ENCODE results near the gene CROCC2.

DNA sequence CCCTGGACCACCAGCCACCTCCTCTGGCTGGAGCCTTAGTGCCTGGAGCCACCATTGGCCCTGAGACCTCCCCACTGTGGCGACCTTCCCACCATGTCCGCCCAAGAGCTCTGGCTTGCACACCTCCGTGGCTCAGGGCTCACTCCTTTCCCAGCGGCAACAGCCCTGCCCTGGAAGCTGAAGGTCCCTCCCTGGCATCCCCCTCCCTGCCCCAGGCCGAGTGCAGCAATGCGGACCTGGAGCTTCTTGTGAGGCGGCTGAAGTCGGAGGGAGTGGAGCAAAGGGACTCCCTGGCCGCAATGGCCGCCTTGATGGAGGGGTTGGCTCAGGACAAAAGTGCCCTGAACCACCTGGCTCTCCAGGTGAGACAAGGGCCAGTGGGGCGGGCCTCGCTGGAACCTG is 28.6 kb downstream of the CROCC2 start:
- TF ChIP-seq, protein P1, sequence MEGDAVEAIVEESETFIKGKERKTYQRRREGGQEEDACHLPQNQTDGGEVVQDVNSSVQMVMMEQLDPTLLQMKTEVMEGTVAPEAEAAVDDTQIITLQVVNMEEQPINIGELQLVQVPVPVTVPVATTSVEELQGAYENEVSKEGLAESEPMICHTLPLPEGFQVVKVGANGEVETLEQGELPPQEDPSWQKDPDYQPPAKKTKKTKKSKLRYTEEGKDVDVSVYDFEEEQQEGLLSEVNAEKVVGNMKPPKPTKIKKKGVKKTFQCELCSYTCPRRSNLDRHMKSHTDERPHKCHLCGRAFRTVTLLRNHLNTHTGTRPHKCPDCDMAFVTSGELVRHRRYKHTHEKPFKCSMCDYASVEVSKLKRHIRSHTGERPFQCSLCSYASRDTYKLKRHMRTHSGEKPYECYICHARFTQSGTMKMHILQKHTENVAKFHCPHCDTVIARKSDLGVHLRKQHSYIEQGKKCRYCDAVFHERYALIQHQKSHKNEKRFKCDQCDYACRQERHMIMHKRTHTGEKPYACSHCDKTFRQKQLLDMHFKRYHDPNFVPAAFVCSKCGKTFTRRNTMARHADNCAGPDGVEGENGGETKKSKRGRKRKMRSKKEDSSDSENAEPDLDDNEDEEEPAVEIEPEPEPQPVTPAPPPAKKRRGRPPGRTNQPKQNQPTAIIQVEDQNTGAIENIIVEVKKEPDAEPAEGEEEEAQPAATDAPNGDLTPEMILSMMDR (IDR thresholded peaks at IDR 0.05): no peak
- TF ChIP-seq POLR2AphosphoS5 (IDR thresholded peaks at IDR 0.05; ENCODE audit: low read depth, low read length) (no peak), TAF1 (IDR thresholded peaks at IDR 0.05; ENCODE audit: borderline replicate concordance, low read depth, low read length) (no peak), CHD2 (IDR thresholded peaks at IDR 0.05; ENCODE audit: low read length, partially characterized antibody) (no peak), FOXM1 (IDR thresholded peaks at IDR 0.05; ENCODE audit: low read depth) (no peak), EZH2phosphoT487 (IDR thresholded peaks at IDR 0.05; ENCODE audit: borderline replicate concordance, low read depth) (no peak), YY1 (IDR thresholded peaks at IDR 0.05; ENCODE audit: low read depth) (no peak), SIN3A (IDR thresholded peaks at IDR 0.05; ENCODE audit: borderline replicate concordance, low read depth, low read length) (no peak)
- TF ChIP-seq, protein P2, sequence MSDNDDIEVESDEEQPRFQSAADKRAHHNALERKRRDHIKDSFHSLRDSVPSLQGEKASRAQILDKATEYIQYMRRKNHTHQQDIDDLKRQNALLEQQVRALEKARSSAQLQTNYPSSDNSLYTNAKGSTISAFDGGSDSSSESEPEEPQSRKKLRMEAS (IDR thresholded peaks at IDR 0.05; ENCODE audit: low read depth): no peak
